Breast epithelium (tissue), 3 donors: Measurements from ENCODE around the gene AK8.

Experiments used
- POLR2AphosphoS5 ChIP-seq, 3 donors: sonication (generic); formaldehyde crosslinking; IDR thresholded peaks; one replicate each; pipeline ENCODE4 v1.6.1; 2017; ENCODE audit warnings: antibody characterized with exemption in 3 of 3
- TF ChIP-seq, protein P1 (sequence below), 3 donors: fragments of 450-650 bp; IDR thresholded peaks; one replicate each; pipeline ENCODE4 v1.5.1; 2016 to 2017; ENCODE audit warnings: antibody characterized with exemption in 3 of 3, mild to moderate bottlenecking in 3 of 3, moderate library complexity in 3 of 3

DNA sequence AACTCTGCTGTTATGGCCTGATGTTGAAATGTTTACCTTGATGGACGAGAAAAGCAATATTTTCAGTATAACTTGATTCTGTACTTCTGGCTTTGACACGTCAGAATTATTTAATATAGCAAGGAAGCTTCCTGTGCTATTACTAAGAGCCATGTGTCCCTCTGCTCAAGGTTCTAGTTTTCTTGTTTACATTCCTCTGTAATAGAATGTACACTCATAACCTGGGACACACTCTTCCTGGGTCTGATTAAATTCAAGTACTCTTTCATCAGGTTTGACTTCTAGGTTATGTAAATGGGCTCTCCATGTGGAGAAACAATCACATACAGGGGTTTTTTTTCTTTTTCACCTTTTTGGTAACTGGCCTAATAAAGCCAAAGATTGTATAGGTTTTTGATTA lies 174.7 kb downstream of the AK8 start:
- TF ChIP-seq POLR2AphosphoS5 (IDR thresholded peaks at IDR 0.05), result no peak
- TF ChIP-seq, protein P1, sequence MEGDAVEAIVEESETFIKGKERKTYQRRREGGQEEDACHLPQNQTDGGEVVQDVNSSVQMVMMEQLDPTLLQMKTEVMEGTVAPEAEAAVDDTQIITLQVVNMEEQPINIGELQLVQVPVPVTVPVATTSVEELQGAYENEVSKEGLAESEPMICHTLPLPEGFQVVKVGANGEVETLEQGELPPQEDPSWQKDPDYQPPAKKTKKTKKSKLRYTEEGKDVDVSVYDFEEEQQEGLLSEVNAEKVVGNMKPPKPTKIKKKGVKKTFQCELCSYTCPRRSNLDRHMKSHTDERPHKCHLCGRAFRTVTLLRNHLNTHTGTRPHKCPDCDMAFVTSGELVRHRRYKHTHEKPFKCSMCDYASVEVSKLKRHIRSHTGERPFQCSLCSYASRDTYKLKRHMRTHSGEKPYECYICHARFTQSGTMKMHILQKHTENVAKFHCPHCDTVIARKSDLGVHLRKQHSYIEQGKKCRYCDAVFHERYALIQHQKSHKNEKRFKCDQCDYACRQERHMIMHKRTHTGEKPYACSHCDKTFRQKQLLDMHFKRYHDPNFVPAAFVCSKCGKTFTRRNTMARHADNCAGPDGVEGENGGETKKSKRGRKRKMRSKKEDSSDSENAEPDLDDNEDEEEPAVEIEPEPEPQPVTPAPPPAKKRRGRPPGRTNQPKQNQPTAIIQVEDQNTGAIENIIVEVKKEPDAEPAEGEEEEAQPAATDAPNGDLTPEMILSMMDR (IDR thresholded peaks at IDR 0.05), result no peak
